ENCODE measurements around the gene PLPPR1. TPM values are rescaled to one million over a fixed set of nuclear protein-coding genes. Genes with fewer than 3 reads are reported as not detected.

Gene PLPPR1
- total and polyA plus RNA-seq, 8 donors, result 0.30 to 3.1 (median 0.55) TPM; not detected in 1

GRCh38 chr9:101184813-101185278 is 156.3 kb downstream of the PLPPR1 start:
- no peaks in the 10 kb centered on the region for H3K36me3 ChIP-seq
- intact Hi-C loops (cut with DNase I), result no loop called here
- WGBS, 2 donors, result 24 to 36% methylated on average over 2 of the region's 2 CpGs
- peak in 3 of 4 donors; percentile 66 to 80 (median 77) for ATAC-seq
- H3K9me3 ChIP-seq, result no peaks in the 10 kb centered on the region
- H3K27me3 ChIP-seq, result no peaks in the 10 kb centered on the region
- H3K4me3 ChIP-seq, result no peak overlapping the region
- no peak for FAIRE-seq
- H3K4me1 ChIP-seq, result peaks cover 0 to 6% (median 0%) of the 10 kb centered on the region in 3 donors
- no peak for DNase-seq
- TF ChIP-seq CTCF (IDR thresholded peaks at IDR 0.05), result no peak
- H3K27ac ChIP-seq, result no peak overlapping the region

- ATAC-seq, result no peak
- no peak for DNase-seq
- no peak overlapping the region for H3K27ac ChIP-seq
- H3K4me3 ChIP-seq, result no peak overlapping the region
- H3K9me3 ChIP-seq, result no peaks in the 10 kb centered on the region
- WGBS, 2 donors, result 65 to 67% methylated on average over 2 of the region's 2 CpGs
- no peak for FAIRE-seq
- no peaks in the 10 kb centered on the region for H3K4me1 ChIP-seq
- TF ChIP-seq CTCF (IDR thresholded peaks at IDR 0.05), result no peak
- H3K36me3 ChIP-seq, result no peaks in the 10 kb centered on the region
- no peaks in the 10 kb centered on the region for H3K27me3 ChIP-seq
- intact Hi-C loops (cut with DNase I), result no loop called here
Measured at GRCh38 chr9:101191723-101192122, 163.2 kb downstream of the PLPPR1 start.

DNA sequence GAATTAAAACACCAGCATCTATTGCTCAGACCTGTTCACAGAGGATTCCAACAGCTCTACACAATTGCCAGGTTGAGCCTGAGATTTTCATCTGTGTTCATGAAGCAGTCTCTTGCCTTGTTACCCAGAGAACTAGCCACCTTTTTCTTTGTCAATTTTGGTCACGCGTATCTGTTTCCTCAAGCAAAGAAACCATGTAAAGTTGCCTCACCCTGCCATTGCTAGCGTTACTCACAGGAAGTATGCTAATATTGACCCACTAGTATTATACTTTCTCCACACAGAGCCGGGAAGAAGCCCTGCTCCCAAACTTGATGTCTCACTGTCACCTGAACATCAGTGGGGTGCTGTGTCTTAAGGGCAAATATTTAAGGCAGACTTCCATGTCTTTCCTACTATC is 168.5 kb downstream of the PLPPR1 start:
- Histone ChIP-seq H3K27me3 (no peaks in the 10 kb centered on the region), H3K4me1 (peaks cover 3 to 9% (median 8%) of the 10 kb centered on the region in 3 donors), H3K4me3 (no peak overlapping the region), H3K27ac (no peak overlapping the region), H3K9me3 (no peaks in the 10 kb centered on the region), H3K36me3 (no peaks in the 10 kb centered on the region)
- DNase-seq (no peak), ATAC-seq (no peak), FAIRE-seq (no peak)
- WGBS, 2 donors, result 59 to 64% methylated on average over 4 of the region's 4 CpGs
- TF ChIP-seq CTCF (IDR thresholded peaks at IDR 0.05), result no peak
- intact Hi-C loops (cut with DNase I), result no loop called here

- peaks cover 6 to 14% (median 13%) of the 10 kb centered on the region in 3 donors for H3K4me1 ChIP-seq
- 89 to 92% methylated on average over 2 of the region's 2 CpGs for WGBS, 2 donors
- H3K36me3 ChIP-seq, result no peaks in the 10 kb centered on the region
- DNase-seq (no peak), ATAC-seq (no peak), FAIRE-seq (no peak)
- H3K27me3 ChIP-seq, result no peaks in the 10 kb centered on the region
- TF ChIP-seq CTCF (IDR thresholded peaks at IDR 0.05), result no peak
- no peak overlapping the region for H3K27ac ChIP-seq
- H3K4me3 ChIP-seq, result no peak overlapping the region
- no peaks in the 10 kb centered on the region for H3K9me3 ChIP-seq
- intact Hi-C loops (cut with DNase I), result no loop called here
Measured at GRCh38 chr9:101200852-101201251, 172.3 kb downstream of the PLPPR1 start.

- FAIRE-seq, result no peak
- no peak for TF ChIP-seq CTCF (IDR thresholded peaks at IDR 0.05)
- Histone ChIP-seq H3K4me3 (no peak overlapping the region), H3K9me3 (no peaks in the 10 kb centered on the region), H3K27me3 (no peaks in the 10 kb centered on the region), H3K4me1 (peaks cover 6 to 14% (median 13%) of the 10 kb centered on the region in 3 donors), H3K36me3 (no peaks in the 10 kb centered on the region), H3K27ac (no peak overlapping the region)
- peak in 2 of 6 donors; percentile 10 to 16 for DNase-seq
- peak; percentile 55 to 93 (median 86) for ATAC-seq
- intact Hi-C loops (cut with DNase I), result no loop called here
- 4 to 7% methylated on average over 2 of the region's 2 CpGs for WGBS, 2 donors
Measured at GRCh38 chr9:101201630-101202029, 173.1 kb downstream of the PLPPR1 start.

All from pancreas (tissue), 10 donors.